GM18505 (cell line): ENCODE results near the gene ZCCHC7.

Experiments
- ATAC-seq: cut with Tn5 transposase; IDR thresholded peaks from one replicate; pipeline ENCODE4 v1.9.1; 2021; ENCODE audit not compliant: unreplicated experiment
- POLR2A ChIP-seq: IDR thresholded peaks from 4 replicates; pipeline ENCODE4 v1.6.1; 2011; ENCODE audit warnings: borderline replicate concordance; ENCODE audit not compliant: insufficient read depth, insufficient read length; ENCODE audit errors: extremely low read depth

Gene ZCCHC7

DNA sequence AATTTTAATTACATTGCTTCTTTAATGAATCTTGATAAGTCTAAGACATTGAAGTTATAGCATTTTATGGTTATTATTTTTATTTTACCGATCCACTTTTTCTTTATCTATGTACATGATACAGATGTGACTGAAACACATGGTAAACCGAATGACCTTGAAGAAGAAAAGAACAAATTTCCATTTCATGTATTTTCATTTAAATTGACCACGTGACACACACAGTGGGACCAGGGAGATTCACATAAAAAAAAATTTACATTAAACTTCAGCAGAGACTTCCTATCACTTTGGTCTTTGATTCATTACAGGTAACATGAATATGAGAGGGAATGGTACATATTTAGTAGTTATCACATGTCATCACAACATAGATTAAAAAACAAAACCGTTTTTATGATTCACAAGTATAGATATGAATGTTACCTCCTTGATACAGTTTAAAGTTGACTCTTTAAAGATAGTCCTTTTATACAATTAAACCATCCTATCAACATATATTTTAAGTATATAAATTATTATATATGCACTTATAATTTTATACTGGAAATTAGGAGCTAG, 133.1 kb downstream of the ZCCHC7 start:
- TF ChIP-seq POLR2A: no peak
- ATAC-seq: no peak

DNA sequence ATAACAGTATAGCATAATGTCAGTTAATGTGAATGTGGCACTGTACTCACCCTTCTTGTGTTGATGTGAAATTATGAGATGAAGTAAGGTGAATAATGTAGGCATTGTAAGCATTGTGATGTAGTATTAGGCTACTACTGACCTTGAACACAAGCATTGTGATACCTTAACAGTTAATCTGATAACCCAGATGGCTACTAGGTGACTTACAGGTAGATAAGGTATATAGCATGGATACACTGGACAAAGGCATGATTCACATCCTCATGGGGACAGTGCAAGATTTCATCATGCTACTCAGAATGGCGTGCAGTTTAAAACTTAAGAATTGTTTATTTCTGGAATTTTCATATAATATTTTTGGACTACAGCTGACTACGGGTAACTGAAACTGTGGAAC, 134.8 kb downstream of the ZCCHC7 start:
- TF ChIP-seq POLR2A: no peak
- ATAC-seq: no peak

DNA sequence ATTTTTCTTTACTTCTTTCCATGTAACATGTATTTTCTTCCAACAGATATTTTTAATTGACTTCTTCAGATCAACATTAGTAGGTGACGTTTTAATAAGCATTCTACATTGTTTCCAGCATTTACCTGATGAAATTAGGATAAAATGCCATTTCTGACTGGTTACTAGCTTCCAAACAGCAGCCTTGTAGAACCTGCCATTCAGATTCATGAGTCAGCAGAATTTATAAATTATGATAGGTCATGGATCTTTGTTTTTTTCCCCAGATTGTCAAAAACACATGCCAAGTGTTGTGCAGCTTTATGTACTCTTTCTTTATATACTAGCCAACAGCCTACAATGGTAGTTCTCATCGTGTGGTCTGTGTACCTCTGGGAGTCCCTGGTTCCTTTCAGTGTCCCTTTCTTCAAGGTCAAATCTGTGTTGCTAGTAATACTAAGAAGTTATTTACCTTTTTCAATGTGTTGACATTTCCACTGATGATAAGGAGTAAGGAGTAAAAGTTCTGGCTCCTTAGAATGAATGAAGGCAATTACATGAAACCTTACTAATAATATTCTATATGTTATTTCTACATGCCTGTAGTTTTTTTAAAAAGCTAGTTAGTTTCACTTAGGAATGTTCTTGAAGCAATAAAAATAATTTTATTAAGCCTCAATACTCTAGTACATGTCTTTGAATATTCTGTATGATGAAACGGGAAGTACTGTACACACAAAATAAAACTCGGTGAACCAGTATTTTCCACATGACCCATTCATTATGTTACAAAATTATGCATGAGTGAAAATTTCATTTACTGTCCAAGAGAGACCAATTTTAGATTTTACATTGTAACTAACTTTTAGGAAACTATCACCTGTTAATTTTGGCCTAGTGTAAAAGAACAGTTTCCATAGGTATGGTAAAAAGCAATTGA, 135.8 kb downstream of the ZCCHC7 start:
- ATAC-seq: no peak

DNA sequence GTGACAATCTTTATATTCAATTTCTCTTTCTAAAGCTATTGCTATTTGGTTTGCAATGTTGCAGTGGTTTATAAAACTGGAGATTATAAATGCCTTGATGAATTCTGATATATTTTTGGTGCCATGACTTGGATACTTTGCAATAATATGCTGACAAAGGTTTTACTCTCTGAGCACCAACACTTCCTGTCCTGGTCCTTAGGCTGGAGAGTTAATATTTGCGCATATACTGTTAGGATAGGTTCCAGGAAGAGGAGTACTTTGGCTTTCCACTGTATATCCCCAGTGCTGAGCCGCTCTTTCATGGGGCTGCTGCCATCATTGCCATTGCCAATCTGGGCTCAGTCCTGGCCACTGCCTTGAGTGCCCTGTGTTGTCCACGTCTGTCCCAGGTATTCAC, 139.6 kb downstream of the ZCCHC7 start:
- no peak for TF ChIP-seq POLR2A
- no peak for ATAC-seq

More for the DNA sequence above, 135.8 kb downstream of the ZCCHC7 start:
- no peak for TF ChIP-seq POLR2A

DNA sequence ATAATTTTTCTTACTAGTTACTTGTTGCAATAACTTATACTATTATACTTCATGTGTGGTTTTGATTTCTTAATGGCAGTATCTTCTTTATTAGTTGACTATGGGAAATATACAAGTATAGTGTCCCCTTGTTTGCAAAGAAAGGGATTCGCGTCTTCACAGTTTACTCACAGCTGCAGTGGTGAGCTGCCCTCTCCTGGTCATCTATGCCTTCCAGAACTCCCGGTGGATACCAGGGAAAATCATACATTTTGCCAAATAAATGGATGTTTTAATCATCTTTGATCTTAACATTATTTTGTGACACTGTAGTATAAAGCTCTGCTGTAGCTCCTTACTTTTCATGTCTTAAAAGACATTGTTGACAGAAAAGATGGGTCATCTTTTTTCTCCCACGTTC, 142.0 kb downstream of the ZCCHC7 start:
- TF ChIP-seq POLR2A: no peak
- no peak for ATAC-seq

GRCh38 chr9:37264539-37264938, 144.2 kb downstream of the ZCCHC7 start:
- ATAC-seq: no peak
- no peak for TF ChIP-seq POLR2A

DNA sequence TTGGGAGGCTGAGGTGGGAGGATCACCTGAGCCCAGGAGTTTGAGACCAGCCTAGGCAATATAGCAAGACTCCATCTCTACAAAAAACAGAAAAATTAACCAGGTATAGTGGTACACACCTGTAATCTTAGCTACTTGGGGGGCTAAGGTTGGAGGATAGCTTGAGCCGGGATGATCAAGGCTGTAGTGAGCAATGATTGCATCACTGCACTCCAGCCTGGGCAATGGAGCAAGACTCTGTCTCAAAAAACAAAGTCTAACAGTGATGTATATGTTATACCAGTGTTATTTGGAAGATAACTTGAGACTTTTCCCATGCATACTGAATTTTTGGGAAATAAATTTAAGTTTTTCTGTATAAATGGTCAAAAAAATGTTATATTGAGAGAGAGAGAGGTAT, 146.3 kb downstream of the ZCCHC7 start:
- TF ChIP-seq POLR2A: no peak

GRCh38 chr9:37269221-37269620, 148.8 kb downstream of the ZCCHC7 start:
- TF ChIP-seq POLR2A: no peak
- no peak for ATAC-seq

More for the DNA sequence above, 146.3 kb downstream of the ZCCHC7 start:
- ATAC-seq: no peak

DNA sequence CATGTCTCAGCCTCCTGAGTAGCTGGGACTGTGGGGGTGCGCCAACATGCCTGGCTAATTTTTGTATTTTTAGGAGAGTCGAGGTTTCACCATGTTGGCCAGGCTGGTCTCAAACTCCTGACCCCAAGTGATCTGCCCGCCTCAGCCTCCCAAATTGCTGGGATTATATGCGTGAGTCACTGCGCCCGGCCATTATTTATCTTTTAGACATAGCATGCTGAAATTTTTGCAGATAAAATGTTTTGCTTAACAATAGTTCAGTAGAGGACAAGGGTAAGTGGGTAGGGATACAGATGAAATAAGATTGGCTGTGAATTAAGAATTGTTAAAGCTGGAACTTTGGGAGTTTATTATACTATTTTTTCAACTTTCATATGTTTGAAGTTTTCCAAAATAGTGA, 151.3 kb downstream of the ZCCHC7 start:
- ATAC-seq: no peak
- TF ChIP-seq POLR2A: no peak

DNA sequence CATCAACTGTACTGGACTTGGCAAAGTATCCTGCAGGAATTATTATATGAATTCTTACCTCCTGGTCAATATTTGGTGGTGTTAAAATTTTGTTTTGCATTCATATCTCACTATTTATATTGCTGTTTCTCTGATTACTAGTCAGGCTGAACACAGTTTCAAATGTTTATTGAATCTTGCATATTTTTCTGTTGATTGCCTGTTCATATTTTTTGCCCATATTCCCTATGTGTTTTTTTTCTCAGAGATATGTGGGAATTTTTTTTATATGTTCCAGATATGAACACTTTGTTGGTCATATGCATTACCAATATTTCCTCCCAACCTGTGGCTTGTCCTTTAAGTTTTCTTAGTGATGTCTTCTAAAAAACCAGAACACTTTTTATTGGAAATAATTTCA, 153.2 kb downstream of the ZCCHC7 start:
- ATAC-seq: no peak
- TF ChIP-seq POLR2A: no peak

DNA sequence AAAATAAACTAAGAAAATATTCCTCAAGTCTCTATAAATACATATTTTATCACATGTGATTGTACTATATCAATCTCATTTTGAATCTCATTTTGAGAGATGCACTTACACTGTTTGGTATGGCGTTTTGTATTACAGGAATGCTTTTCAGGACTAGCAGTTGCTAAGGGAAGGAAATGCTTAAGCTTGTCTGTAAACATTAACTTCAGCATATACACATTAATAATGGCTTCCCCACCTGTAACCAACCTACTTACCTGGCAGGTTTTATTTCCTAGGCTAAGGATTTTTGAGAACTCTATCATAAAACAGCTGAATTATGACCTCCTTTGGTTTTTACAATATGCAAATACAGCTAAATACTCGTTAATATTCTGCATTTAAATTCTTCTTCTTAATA, 161.2 kb downstream of the ZCCHC7 start:
- no peak for TF ChIP-seq POLR2A
- no peak for ATAC-seq

DNA sequence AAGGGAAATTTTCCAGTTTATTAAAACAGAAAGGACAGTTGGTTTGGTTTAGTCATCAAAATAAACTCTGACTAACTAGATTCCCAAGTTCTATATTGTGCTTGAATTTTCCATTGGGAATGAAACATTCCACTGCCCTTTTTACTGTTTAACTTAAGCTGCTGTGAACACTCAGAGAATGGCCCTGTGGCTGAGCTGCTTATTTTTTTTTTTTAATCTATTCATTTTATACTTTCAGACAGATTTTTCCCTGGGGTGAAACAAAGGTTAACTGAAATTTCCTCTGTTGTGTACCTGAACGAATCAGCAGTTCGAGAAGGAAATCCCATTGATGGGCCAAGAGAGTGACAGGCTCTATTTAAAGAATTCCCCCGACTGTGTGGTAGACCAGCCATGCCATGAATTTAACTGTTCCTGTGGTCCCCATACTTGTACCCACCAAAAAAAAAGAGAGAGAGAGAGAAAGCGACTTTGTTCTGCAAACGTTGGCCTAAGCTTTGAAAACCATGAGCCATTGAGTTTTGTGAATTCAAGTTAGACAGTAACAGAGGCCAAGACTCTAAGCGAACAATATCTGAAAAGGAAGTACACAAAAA, 163.5 kb downstream of the ZCCHC7 start:
- TF ChIP-seq POLR2A: no peak
- no peak for ATAC-seq

GRCh38 chr9:37284636-37285035, 164.3 kb downstream of the ZCCHC7 start:
- ATAC-seq: no peak
- no peak for TF ChIP-seq POLR2A
